ENCODE data around the gene DUOXA2.
"Not testable (repeated sequence)": the region's sequence is repeated elsewhere in the genome, so short reads cannot be mapped to it uniquely, and the experiment has no call there.

DUOXA2 gene

GRCh38 chr15:45118131-45118588 lies 4.0 kb downstream of the DUOXA2 start:
- DNase-seq, result peak; percentile 85 to 90

DNA sequence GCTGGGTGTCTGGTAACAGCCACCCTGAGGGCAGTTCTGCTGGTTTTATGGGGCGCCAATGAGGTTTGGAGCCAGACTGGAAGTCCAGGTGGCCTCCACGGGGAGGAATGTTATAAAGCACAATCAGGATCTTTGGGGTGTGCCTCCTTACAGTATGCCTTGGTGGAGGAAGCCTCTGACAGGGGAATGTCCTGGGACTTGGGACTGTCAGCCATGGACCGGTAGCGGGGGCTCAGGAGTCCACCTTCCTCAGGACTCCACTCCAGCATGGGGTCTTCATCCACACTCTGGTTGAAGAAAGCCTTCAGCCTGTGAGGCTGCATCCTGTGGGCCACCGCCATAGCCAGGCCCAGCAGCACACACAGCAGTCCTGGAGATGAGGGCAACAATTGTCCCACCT lies 4.9 kb downstream of the DUOXA2 start:
- DNase-seq, result no peak

DNA sequence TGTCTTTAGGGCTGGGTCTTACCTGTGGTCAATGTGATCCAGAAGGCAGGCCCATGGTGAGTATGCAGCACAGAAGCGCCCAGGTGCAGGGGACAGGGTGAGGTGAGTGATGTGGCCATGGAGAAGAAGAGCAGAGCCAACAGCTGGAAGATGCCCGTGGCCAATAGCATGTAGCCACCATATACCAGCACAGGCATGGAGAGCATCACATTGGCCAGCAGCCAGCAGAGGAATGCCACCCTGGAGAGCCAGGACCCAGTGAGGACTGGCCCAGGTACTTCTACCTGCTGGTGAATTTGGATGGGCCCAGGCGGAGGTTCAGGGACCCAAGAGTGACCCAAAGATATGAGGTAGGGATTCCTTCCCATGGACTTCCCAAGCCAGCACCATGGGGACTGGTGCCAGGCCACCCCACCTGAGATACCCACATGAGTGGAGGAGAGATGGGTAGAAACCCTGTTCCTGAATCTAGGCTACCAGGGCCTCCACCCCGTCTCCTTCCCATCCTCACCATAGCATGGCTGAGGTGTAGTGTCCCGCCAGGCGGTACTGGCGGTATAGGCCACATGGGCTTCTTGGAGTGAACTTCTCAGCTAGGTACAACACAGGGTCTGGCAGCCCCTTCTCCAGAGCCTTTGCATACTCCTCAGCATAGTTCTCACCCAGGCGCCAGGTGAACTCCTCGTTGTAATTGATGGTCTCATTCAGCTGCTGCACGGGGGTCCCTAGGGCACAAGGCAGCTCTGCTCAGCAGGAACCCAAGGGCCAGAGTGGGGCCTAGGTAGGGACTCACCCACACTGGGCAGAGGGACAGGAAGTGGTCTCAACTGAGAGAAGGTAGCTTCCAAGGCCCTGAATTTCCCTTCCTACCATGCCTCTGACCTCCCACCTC lies 6.2 kb downstream of the DUOXA2 start:
- DNase-seq, result no peak

DNA sequence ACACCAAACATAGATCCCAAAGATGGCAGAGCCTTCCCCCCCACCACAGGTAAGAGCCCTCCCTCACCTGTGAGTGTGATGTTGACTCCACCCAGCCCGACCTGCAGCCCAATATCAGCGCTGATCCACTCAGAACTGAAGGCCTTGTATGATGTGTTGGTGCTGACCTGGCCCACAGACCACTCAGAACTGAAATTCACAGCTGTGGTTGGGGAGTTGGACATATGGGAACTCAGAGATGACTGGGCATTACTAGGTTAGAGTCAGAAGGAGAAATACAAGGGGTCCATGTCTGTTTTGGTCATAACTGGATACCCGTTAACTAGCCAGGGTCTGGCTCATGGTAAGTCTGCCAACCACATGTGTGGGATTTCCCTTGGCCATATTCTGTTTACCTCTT lies 6.9 kb downstream of the DUOXA2 start:
- DNase-seq, result no peak

DNA sequence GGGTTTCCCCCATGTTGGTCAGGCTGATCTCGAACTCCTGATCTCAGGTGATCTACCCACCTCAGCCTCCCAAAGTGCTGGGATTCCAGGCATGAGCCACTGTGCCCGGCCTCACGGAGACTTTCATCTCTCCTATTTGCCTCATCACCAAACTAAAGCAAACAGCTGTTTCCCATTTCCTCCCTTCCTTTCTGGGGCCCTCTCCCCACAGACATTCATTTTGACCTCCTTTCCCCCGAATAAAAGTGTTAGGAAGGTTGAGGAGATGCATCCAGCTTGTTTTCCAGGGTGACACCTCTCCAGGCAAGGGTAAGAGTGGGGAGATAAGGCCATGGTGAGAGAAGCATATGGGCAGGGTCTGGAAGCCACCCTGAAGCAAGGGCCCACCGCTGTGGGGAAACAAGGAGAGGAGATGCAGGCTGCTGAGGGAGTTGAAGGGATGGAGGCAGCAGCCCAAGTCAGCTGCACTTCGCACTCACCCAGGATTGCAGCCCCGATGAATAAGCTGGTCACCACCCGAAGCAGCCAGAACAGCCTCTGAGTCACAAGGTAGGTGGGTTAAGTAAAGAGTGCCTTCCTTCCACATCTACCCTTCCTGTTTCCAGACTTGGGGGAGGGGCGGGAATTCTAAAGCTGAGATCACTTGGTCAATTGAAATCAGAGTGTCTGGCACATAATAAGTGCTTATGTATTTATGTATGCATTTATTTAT lies 7.7 kb downstream of the DUOXA2 start:
- DNase-seq, result no peak

- DNase-seq, result no peak
Measured at GRCh38 chr15:45122719-45123118, 8.6 kb downstream of the DUOXA2 start.

DNA sequence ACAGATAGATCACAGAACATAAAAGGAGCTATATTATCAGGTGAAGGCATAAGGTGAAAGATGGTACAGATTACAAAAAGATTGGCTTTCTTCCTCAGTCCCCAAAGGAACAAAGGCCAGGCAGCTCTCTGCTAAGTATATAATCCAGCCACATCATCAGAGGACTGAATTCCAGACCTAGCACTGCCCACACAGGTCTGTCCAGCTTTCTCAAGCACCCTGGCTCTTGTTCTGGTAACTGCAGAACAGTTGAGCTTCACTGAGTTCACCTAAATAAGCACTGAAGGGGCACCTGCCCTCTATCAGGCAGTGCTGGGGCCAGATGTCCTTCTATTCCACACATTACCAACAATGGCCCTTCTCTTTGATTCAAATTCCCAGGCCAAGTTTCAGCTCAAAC lies 9.3 kb downstream of the DUOXA2 start:
- no peak for DNase-seq

DNA sequence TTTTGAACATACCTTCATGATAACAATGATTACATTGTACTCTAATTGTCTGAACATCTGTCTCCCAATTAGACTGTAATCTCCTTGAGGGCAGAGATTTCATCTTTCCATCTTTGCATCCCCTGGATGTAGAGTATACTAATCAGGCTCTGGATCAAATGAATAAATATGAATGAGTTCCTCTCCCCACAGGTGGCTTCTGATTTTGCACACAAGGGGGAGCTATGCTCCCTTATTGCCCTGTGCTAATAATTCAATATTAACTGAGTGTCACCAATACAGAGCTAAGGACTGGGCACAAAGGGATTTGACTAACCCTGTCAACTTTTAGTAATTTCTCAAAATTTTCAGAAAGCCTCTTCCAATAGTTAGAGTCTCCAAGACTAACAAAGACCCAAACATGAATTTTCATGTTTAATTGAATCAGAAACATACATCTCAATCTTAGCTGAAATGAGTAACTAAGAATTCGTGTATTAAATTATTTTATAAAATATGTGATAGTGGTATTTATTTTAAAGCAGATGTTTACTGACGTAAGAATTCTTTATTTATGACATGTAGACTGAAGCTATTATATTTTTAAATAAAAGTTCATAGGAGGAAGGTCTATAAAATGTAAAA lies 12.5 kb downstream of the DUOXA2 start:
- peak; percentile 34 to 48 for DNase-seq

GRCh38 chr15:45128971-45129639 lies 15.0 kb downstream of the DUOXA2 start:
- DNase-seq, result no peak

- DNase-seq, result peak; percentile 37
Measured at GRCh38 chr15:45129651-45130129, 15.6 kb downstream of the DUOXA2 start, which contains the start of the genes DUOX1 and DUOXA1. Gene DUOX1, plus strand, starts transcription at chr15:45129994. Its CDS starts 1,973 bp downstream, at chr15:45131967. Gene DUOXA1, minus strand, starts transcription at chr15:45129879. Its CDS starts 6,865 bp downstream, at chr15:45123014.

- DNase-seq, result no peak
Measured at GRCh38 chr15:45130291-45131000, 16.3 kb downstream of the DUOXA2 start.

GRCh38 chr15:45131510-45131909 lies 17.4 kb downstream of the DUOXA2 start:
- no peak for DNase-seq

- no peak for DNase-seq
Measured at GRCh38 chr15:45132844-45133560, 18.9 kb downstream of the DUOXA2 start.

GRCh38 chr15:45133561-45133920 lies 19.4 kb downstream of the DUOXA2 start:
- no peak for DNase-seq

DNA sequence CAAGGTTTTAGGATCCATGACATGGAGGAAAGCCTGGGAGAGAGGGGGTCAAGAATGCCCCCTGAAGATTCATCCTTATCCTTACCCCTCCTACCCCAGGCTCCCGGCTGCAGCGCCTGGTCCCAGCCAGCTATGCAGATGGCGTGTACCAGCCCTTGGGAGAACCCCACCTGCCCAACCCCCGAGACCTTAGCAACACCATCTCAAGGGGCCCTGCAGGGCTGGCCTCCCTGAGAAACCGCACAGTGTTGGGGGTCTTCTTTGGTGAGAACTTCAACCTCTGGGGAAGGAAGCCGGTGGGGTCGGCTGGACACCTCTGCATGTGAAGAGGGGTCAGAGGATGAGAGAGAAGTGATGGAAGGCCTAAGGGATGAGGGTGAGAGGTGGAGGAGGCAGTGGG lies 19.9 kb downstream of the DUOXA2 start:
- no peak for DNase-seq

GRCh38 chr15:45134682-45135604 lies 20.8 kb downstream of the DUOXA2 start:
- DNase-seq, result peak in 1 of 2 experiments; percentile 46

- DNase-seq, result not testable (repeated sequence)
Measured at GRCh38 chr15:45135705-45136377, 21.7 kb downstream of the DUOXA2 start.

- DNase-seq, result no peak
Measured at GRCh38 chr15:45136378-45136764, 22.2 kb downstream of the DUOXA2 start.

- DNase-seq, result no peak
Measured at GRCh38 chr15:45137703-45138102, 23.6 kb downstream of the DUOXA2 start.

All from activated CD4-positive, alpha-beta T cell treated with anti-CD3 and anti-CD28 coated beads, Interleukin-2, amount 50 U/mL, for 48 hours (primary cell).